PC-9 (cell line): ENCODE results near the gene VWDE. TPM values are rescaled to one million over a fixed set of nuclear protein-coding genes. Genes with fewer than 3 reads are reported as not detected.

ENCODE experiments used
- BruUV-seq: library from RNA; stranded (reverse); fragments of 400-500 nt; replicated peaks from 2 replicates; lab custom pipeline; 2021; lab: Mats Ljungman, UMichigan
- CTCF ChIA-PET: fragments of 300-600 bp; sonication (Branson Sonifier 250); formaldehyde crosslinking; loops from one replicate; lab custom pipeline; 2022; ENCODE audit warnings: antibody characterized with exemption; lab: Charles Lee
- POLR2A ChIA-PET: fragments of 300-600 bp; sonication (Branson Sonifier 250); formaldehyde crosslinking; loops from one replicate; lab custom pipeline; 2022; ENCODE audit warnings: antibody characterized with exemption; ENCODE audit not compliant: unreplicated experiment; lab: Charles Lee
- DNase-seq, 2 experiments: peaks; one replicate each; pipeline versions ENCODE4 v3.0.0 to v3.0.0-alpha.2; 2015 to 2022; ENCODE audit warnings: mixed read lengths in 1 of 2
- H2AFZ ChIP-seq: fragments of 200-600 bp; sonication (generic); 2 replicates; pipeline ENCODE4 v1.8.1; 2017; ENCODE audit warnings: antibody characterized with exemption
- H3F3A ChIP-seq: fragments of 200-600 bp; sonication (generic); 2 replicates; pipeline ENCODE4 v1.8.1; 2017; ENCODE audit warnings: antibody characterized with exemption, mild to moderate bottlenecking, low read depth; ENCODE audit not compliant: insufficient read depth
- H3K27ac ChIP-seq: fragments of 200-600 bp; sonication (generic); 2 replicates; pipeline ENCODE4 v1.6.1; 2016; ENCODE audit warnings: mixed run types
- H3K27me3 ChIP-seq: fragments of 200-600 bp; sonication (generic); 2 replicates; pipeline ENCODE4 v1.6.1; 2016; ENCODE audit warnings: low read depth, mixed run types; ENCODE audit not compliant: insufficient read depth
- H3K36me3 ChIP-seq: fragments of 200-600 bp; sonication (generic); 2 replicates; pipeline ENCODE4 v1.6.1; 2016; ENCODE audit warnings: low read depth, mixed run types
- H3K4me1 ChIP-seq: fragments of 200-600 bp; sonication (generic); replicated peaks from 2 replicates; pipeline ENCODE4 v1.6.1; 2016; ENCODE audit warnings: mixed run types; ENCODE audit not compliant: insufficient read depth
- H3K4me2 ChIP-seq: fragments of 200-600 bp; sonication (generic); 2 replicates; pipeline ENCODE4 v1.6.1; 2017; ENCODE audit warnings: mixed run types
- H3K4me3 ChIP-seq: fragments of 200-600 bp; sonication (generic); 2 replicates; pipeline ENCODE4 v1.6.1; 2016; ENCODE audit warnings: mixed run types
- H3K79me2 ChIP-seq: fragments of 200-600 bp; sonication (generic); 2 replicates; pipeline ENCODE4 v1.6.1; 2017; ENCODE audit warnings: low read depth, mixed run types
- H3K9me2 ChIP-seq: fragments of 200-600 bp; sonication (generic); 2 replicates; pipeline ENCODE4 v1.8.1; 2017; ENCODE audit warnings: mild to moderate bottlenecking; ENCODE audit not compliant: insufficient read depth
- H3K9me3 ChIP-seq: fragments of 200-600 bp; sonication (generic); 2 replicates; pipeline ENCODE4 v1.8.1; 2016; ENCODE audit warnings: low read depth; ENCODE audit not compliant: insufficient read depth
- H4K20me1 ChIP-seq: fragments of 200-600 bp; sonication (generic); 2 replicates; pipeline ENCODE4 v1.8.1; 2017; ENCODE audit not compliant: insufficient read depth
- CTCF ChIP-seq: fragments of 200-600 bp; sonication (generic); conservative IDR thresholded peaks from 2 replicates; pipeline ENCODE4 v1.6.1; 2017; ENCODE audit warnings: mixed run types, antibody characterized with exemption, mild to moderate bottlenecking, moderate library complexity
- EZH2 ChIP-seq: fragments of 200-600 bp; sonication (generic); IDR thresholded peaks from 2 replicates; pipeline ENCODE4 v1.8.0; 2017; ENCODE audit warnings: antibody characterized with exemption, low read depth
- intact Hi-C: fragments of 100-400 bp; cut with micrococcal nuclease; formaldehyde crosslinking; loops from one replicate; pipeline ENCODE4 v1.10.0; 2022; ENCODE audit not compliant: unreplicated experiment
- total RNA-seq: library from RNA; stranded (reverse); gene quantifications from 2 replicates; pipeline ENCODE4 v1.2.3, GENCODE V29; 2021

VWDE gene
- total RNA-seq, 1 experiment from 2014 or later, result 27.3 TPM

DNA sequence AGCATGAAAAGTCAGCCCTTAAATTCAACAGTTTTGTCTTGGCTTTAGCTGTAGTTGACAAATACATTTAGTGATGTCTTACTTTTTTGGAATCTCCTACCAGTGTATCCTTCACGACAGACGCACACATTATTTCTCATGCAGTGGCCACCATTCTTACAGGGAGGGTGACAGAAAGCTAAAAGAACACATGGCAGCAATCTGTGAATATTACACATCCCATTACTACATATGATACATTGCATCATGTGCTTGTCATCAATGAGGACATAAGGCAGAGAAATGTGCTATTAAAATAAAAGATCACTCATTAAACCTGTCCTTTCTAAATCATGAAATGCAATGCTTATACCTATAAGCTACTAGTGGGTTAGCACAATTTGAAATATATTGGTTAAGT lies 66.6 kb downstream of the VWDE start:
- no peak for TF ChIP-seq EZH2
- no peak for TF ChIP-seq CTCF
- H3K4me2 ChIP-seq, result no peak overlapping the region
- no peaks in the 10 kb centered on the region for H4K20me1 ChIP-seq
- peaks cover 2% of the 10 kb centered on the region for H3K36me3 ChIP-seq
- H3F3A ChIP-seq, result peaks cover 4% of the 10 kb centered on the region; the same call in 1 of the 2 replicates
- no peaks in the 10 kb centered on the region for H3K27me3 ChIP-seq
- H3K4me3 ChIP-seq, result no peak overlapping the region
- no peak for DNase-seq
- BruUV-seq, result no TSS peak
- H2AFZ ChIP-seq, result no peak overlapping the region
- no peaks in the 10 kb centered on the region for H3K4me1 ChIP-seq
- ChIA-PET POLR2A (no interaction called here), CTCF (no interaction called here)
- no peaks in the 10 kb centered on the region for H3K9me2 ChIP-seq
- no peaks in the 10 kb centered on the region for H3K9me3 ChIP-seq
- H3K79me2 ChIP-seq, result no peaks in the 10 kb centered on the region
- H3K27ac ChIP-seq, result no peak overlapping the region
- intact Hi-C loops, result no loop called here

DNA sequence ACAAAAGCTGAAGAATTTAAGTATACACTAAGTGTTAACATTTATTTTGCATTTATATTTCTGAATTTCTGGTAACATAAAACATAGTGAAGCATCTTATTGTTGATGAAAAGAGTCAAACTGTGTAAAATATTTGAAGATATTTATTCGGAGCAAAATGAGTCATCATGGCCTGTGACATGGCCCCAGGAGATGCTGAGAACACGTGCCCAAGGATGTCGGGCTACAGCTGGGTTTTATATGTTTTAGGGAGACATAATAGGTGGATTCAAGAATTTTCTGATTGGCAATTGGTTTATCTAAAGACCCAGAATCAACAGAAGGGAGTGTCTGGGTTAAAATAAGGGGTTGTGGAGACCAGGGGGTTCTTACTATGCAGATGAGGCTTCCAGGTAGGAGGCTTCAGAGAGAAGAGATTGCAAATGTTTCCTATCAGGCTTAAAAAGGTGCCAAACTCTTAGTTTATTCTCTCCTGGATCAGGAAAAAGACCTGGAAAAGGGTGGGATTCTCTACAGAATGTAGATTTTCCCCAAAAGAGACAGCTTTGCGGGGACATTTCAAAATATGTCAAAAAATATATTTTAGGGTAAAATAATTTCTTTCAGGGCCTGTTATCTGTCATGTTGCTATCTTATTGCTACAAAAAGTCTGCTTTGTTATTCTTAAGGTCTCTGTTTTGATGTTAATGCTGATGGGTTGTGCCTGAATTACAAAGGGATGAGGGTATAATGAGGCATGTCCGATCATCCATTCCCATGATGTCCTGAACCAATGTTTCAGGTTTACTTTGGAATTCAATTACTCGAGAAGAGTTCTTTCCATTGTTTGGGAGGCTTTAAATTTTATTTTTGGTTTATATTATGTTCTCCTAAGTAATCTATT lies 74.5 kb downstream of the VWDE start:
- H3K9me2 ChIP-seq, result no peaks in the 10 kb centered on the region; the same call in 1 of the 2 replicates
- CTCF ChIA-PET, result no interaction called here
- no peaks in the 10 kb centered on the region for H3K4me1 ChIP-seq
- intact Hi-C loops, result no loop called here
- no peak overlapping the region for H3K4me2 ChIP-seq
- no peaks in the 10 kb centered on the region for H4K20me1 ChIP-seq
- no peak overlapping the region for H2AFZ ChIP-seq
- no peaks in the 10 kb centered on the region for H3K79me2 ChIP-seq
- TF ChIP-seq CTCF (no peak), EZH2 (no peak)
- no peak overlapping the region for H3K4me3 ChIP-seq
- H3K36me3 ChIP-seq, result no peaks in the 10 kb centered on the region
- DNase-seq, result no peak
- BruUV-seq, result no TSS peak
- H3K27ac ChIP-seq, result no peak overlapping the region
- H3K9me3 ChIP-seq, result no peaks in the 10 kb centered on the region
- no peaks in the 10 kb centered on the region; the same call in 1 of the 2 replicates for H3F3A ChIP-seq
- POLR2A ChIA-PET, result interaction anchor here (0.7 kb wide), 1 partner anchor 11 kb away, joined by 12 read pairs; no protein-coding TSS in a partner anchor
- no peaks in the 10 kb centered on the region for H3K27me3 ChIP-seq

DNA sequence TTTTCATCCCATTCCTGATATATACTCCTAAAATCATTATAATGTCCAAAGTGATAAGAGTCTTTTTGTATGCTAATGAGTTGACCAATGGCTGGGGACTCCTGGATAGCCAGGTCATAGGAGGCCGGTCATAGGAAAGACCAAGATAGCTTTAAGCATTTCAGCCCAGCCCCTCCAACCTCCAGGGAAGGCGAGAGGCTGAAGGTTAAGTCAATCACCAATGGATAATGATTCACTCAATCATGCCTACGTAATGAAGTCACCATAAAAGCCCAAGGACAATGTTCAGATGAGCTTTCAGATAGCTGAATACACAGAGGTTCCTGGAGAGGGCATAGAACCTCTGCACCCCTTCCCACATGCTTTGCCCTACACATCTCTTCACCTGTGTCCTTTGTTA lies 75.7 kb downstream of the VWDE start:
- no peak overlapping the region for H2AFZ ChIP-seq
- H3K36me3 ChIP-seq, result no peaks in the 10 kb centered on the region
- CTCF ChIA-PET, result no interaction called here
- H3K9me2 ChIP-seq, result no peaks in the 10 kb centered on the region; the same call in 1 of the 2 replicates
- H3K27ac ChIP-seq, result no peak overlapping the region
- peaks cover 3% of the 10 kb centered on the region; the same call in 1 of the 2 replicates for H3F3A ChIP-seq
- POLR2A ChIA-PET, result no interaction called here
- no TSS peak for BruUV-seq
- no peak for TF ChIP-seq CTCF
- no peak for TF ChIP-seq EZH2
- H3K79me2 ChIP-seq, result no peaks in the 10 kb centered on the region
- no peaks in the 10 kb centered on the region for H3K4me1 ChIP-seq
- intact Hi-C loops, result no loop called here
- H3K27me3 ChIP-seq, result no peaks in the 10 kb centered on the region
- H4K20me1 ChIP-seq, result no peaks in the 10 kb centered on the region
- H3K4me3 ChIP-seq, result no peak overlapping the region
- H3K4me2 ChIP-seq, result no peak overlapping the region
- H3K9me3 ChIP-seq, result no peaks in the 10 kb centered on the region
- no peak for DNase-seq
